22Rv1 (cell line): ENCODE results near the gene SHMT2.

Experiments
- ZFX ChIP-seq: fragments of 450-650 bp; IDR thresholded peaks from 2 replicates; pipeline ENCODE4 v1.6.1; 2017; ENCODE audit warnings: antibody characterized with exemption, borderline replicate concordance
- TF ChIP-seq, protein P1 (sequence below): fragments of 450-650 bp; IDR thresholded peaks from 2 replicates; pipeline ENCODE4 v1.5.1; 2017; ENCODE audit warnings: mild to moderate bottlenecking

DNA sequence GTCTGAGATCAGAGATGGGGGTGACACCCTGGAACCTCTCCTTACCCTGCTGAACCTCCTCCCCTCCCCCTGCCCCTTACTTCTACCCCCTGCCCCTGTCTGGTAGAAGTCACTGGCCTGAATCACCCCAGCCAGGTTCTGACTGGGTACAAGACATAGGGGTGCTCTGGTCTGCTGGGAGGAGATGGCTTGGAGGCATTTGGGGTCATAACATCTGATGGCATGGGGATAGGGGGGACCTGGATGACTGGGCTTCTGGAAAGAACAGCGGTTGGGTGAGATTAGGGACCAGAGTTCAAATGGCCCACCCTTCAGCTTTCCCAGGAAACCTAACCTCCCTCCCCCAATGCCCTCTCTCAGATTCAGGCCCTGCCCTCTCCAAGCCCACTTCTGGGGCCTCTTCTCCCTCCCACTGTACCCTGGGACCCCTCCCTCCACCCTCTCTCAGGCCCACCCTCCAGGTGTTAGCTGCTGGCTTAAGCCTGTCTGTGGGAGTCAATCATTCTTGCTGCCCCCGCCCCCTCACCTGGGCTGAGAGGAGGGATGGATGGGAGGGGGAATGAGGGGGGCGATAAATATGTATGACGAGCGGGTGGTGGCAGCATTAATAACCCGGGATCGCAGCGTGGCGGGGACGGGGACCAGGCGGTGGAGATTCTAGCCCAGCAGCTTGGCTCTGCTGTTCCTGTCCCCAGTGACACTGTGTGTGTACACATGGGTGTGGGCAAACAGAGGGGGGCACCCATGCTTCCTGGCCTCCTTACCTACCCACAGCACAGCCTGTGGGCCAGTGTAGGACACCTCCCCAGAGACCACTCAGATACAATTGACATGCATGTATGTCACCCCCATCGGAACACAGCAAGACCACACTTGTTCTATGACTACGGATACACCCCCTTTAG lies 7.0 kb upstream of the SHMT2 start:
- TF ChIP-seq, protein P1, sequence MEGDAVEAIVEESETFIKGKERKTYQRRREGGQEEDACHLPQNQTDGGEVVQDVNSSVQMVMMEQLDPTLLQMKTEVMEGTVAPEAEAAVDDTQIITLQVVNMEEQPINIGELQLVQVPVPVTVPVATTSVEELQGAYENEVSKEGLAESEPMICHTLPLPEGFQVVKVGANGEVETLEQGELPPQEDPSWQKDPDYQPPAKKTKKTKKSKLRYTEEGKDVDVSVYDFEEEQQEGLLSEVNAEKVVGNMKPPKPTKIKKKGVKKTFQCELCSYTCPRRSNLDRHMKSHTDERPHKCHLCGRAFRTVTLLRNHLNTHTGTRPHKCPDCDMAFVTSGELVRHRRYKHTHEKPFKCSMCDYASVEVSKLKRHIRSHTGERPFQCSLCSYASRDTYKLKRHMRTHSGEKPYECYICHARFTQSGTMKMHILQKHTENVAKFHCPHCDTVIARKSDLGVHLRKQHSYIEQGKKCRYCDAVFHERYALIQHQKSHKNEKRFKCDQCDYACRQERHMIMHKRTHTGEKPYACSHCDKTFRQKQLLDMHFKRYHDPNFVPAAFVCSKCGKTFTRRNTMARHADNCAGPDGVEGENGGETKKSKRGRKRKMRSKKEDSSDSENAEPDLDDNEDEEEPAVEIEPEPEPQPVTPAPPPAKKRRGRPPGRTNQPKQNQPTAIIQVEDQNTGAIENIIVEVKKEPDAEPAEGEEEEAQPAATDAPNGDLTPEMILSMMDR, result no peak
- TF ChIP-seq ZFX, result no peak
